ENCODE data around the gene GNAQ.

GNAQ gene

GRCh38 chr9:77974434-77974833 lies 57.2 kb downstream of the GNAQ start:
- DNase-seq (ENCODE audit: low read depth) = no peak

GRCh38 chr9:77969083-77969482 lies 62.5 kb downstream of the GNAQ start:
- no peak for DNase-seq (ENCODE audit: low read depth)

- no peak for DNase-seq (ENCODE audit: low read depth)
These were observed 63.1 kb downstream of the GNAQ start for GRCh38 chr9:77968506-77968905.

- no peak for DNase-seq (ENCODE audit: low read depth)
These were observed 64.9 kb downstream of the GNAQ start for GRCh38 chr9:77966718-77967117.

- DNase-seq (ENCODE audit: low read depth) = no peak
These were observed 66.0 kb downstream of the GNAQ start for GRCh38 chr9:77965445-77966123.

- DNase-seq (ENCODE audit: low read depth) = no peak
These were observed 67.4 kb downstream of the GNAQ start for GRCh38 chr9:77964258-77964657.

- no peak for DNase-seq (ENCODE audit: low read depth)
These were observed 70.1 kb downstream of the GNAQ start for GRCh38 chr9:77961541-77961940.

GRCh38 chr9:77960356-77961153 lies 71.1 kb downstream of the GNAQ start:
- DNase-seq (ENCODE audit: low read depth) = no peak

- no peak for DNase-seq (ENCODE audit: low read depth)
These were observed 71.8 kb downstream of the GNAQ start for GRCh38 chr9:77959803-77960202.

- DNase-seq (ENCODE audit: low read depth) = no peak
These were observed 74.0 kb downstream of the GNAQ start for GRCh38 chr9:77957652-77958051.

GRCh38 chr9:77956555-77956954 lies 75.1 kb downstream of the GNAQ start:
- no peak for DNase-seq (ENCODE audit: low read depth)

GRCh38 chr9:77954666-77955015 lies 77.0 kb downstream of the GNAQ start:
- no peak for DNase-seq (ENCODE audit: low read depth)

- no peak for DNase-seq (ENCODE audit: low read depth)
These were observed 77.5 kb downstream of the GNAQ start for GRCh38 chr9:77954013-77954665.

- no peak for DNase-seq (ENCODE audit: low read depth)
These were observed 78.0 kb downstream of the GNAQ start for GRCh38 chr9:77953590-77953989.

- DNase-seq (ENCODE audit: low read depth) = no peak
These were observed 78.8 kb downstream of the GNAQ start for GRCh38 chr9:77952635-77953328.

- no peak for DNase-seq (ENCODE audit: low read depth)
These were observed 80.2 kb downstream of the GNAQ start for GRCh38 chr9:77951369-77951768.

- DNase-seq (ENCODE audit: low read depth) = no peak
These were observed 81.7 kb downstream of the GNAQ start for GRCh38 chr9:77949751-77950436.

GRCh38 chr9:77947651-77948050 lies 84.0 kb downstream of the GNAQ start:
- no peak for DNase-seq (ENCODE audit: low read depth)

- no peak for DNase-seq (ENCODE audit: low read depth)
These were observed 84.5 kb downstream of the GNAQ start for GRCh38 chr9:77946969-77947620.

- no peak for DNase-seq (ENCODE audit: low read depth)
These were observed 85.3 kb downstream of the GNAQ start for GRCh38 chr9:77946296-77946695.

GRCh38 chr9:77945798-77946197 lies 85.8 kb downstream of the GNAQ start:
- no peak for DNase-seq (ENCODE audit: low read depth)
